ENCODE results near the gene NR4A2. TPM values are rescaled to one million over a fixed set of nuclear protein-coding genes. Genes with fewer than 3 reads are reported as not detected.

The NR4A2 gene
- total and polyA plus RNA-seq, 12 donors, result 1.1 to 76.6 (median 9.5) TPM

GRCh38 chr2:156346731-156347130, 14.2 kb upstream of the NR4A2 start:
- no peaks in the 10 kb centered on the region for H3K9me3 ChIP-seq (replicated peaks in 1 of 3)
- H3K4me1 ChIP-seq (replicated peaks in 1 of 2), result no peaks in the 10 kb centered on the region
- 63 to 69% (median 67%) methylated on average over 4 of the region's 4 CpGs for WGBS, 4 donors
- H3K27ac ChIP-seq, result no peak overlapping the region
- no peaks in the 10 kb centered on the region for H3K27me3 ChIP-seq
- TF ChIP-seq POLR2A (IDR thresholded peaks at IDR 0.05) (no peak), CTCF (IDR thresholded peaks at IDR 0.05) (no peak)
- intact Hi-C loops (cut with DNase I), result loop anchor here (5.0 to 10.0 kb wide), 3 partner anchors 48 to 88 kb away; partner anchors contain the start of gene GPD2 (in 1 of the 2)
- H3K36me3 ChIP-seq (replicated peaks in 1 of 2), result no peaks in the 10 kb centered on the region
- no peak overlapping the region for H3K4me3 ChIP-seq
- DNase-seq, result no peak

- H3K4me1 ChIP-seq (replicated peaks in 1 of 2), result peaks cover 0 to 6% of the 10 kb centered on the region in 2 donors
- 79 to 88% (median 84%) methylated on average over 3 of the region's 3 CpGs for WGBS, 4 donors
- H3K4me3 ChIP-seq, result no peak overlapping the region
- H3K27ac ChIP-seq, result no peak overlapping the region
- H3K27me3 ChIP-seq, result no peaks in the 10 kb centered on the region
- no peaks in the 10 kb centered on the region for H3K9me3 ChIP-seq (replicated peaks in 1 of 3)
- H3K36me3 ChIP-seq (replicated peaks in 1 of 2), result no peaks in the 10 kb centered on the region
- TF ChIP-seq CTCF (IDR thresholded peaks at IDR 0.05) (no peak), POLR2A (IDR thresholded peaks at IDR 0.05) (no peak)
- DNase-seq, result no peak
- intact Hi-C loops (cut with DNase I), result loop anchor here (5.0 to 10.0 kb wide), 3 partner anchors 49 to 89 kb away; partner anchors contain the start of gene GPD2 (in 1 of the 2)
Observed at GRCh38 chr2:156345582-156345981, 13.1 kb upstream of the NR4A2 start.

- Histone ChIP-seq H3K9me3 (replicated peaks in 1 of 3) (no peaks in the 10 kb centered on the region), H3K36me3 (replicated peaks in 1 of 2) (no peaks in the 10 kb centered on the region), H3K4me1 (replicated peaks in 1 of 2) (peaks cover 0 to 23% of the 10 kb centered on the region in 2 donors), H3K4me3 (no peak overlapping the region), H3K27ac (no peak overlapping the region), H3K27me3 (no peaks in the 10 kb centered on the region)
- TF ChIP-seq CTCF (IDR thresholded peaks at IDR 0.05) (no peak), POLR2A (IDR thresholded peaks at IDR 0.05) (no peak)
- WGBS, 4 donors, result 66 to 72% (median 67%) methylated on average over 2 of the region's 2 CpGs
- intact Hi-C loops (cut with DNase I), result loop anchor here (10.0 kb wide), 2 partner anchors 51 to 91 kb away; partner anchors contain the start of gene GPD2 (in 1 of the 2)
- no peak for DNase-seq
Observed at GRCh38 chr2:156343940-156344301, 11.4 kb upstream of the NR4A2 start.

- intact Hi-C loops (cut with DNase I), result loop anchor here (10.0 kb wide), 2 partner anchors 51 to 91 kb away; partner anchors contain the start of gene GPD2 (in 1 of the 2)
Observed at GRCh38 chr2:156343096-156343939, 10.8 kb upstream of the NR4A2 start.

More at GRCh38 chr2:156343096-156343939, 10.8 kb upstream of the NR4A2 start:
- Histone ChIP-seq H3K27ac (peak overlapping the region in 4 of 5 donors; percentile 100), H3K4me1 (replicated peaks in 1 of 2) (peaks cover 0 to 29% of the 10 kb centered on the region in 2 donors), H3K4me3 (peak overlapping the region in 3 of 4 donors; percentile 46 to 100 (median 81)), H3K27me3 (no peaks in the 10 kb centered on the region), H3K9me3 (replicated peaks in 1 of 3) (no peaks in the 10 kb centered on the region), H3K36me3 (replicated peaks in 1 of 2) (no peaks in the 10 kb centered on the region)
- DNase-seq, result no peak
- TF ChIP-seq POLR2A (IDR thresholded peaks at IDR 0.05) (no peak), CTCF (IDR thresholded peaks at IDR 0.05) (no peak)
- 39 to 46% (median 42%) methylated on average over 6 of the region's 6 CpGs for WGBS, 4 donors
